Skeletal muscle satellite cell (primary cell): ENCODE results near the gene CSH2. TPM values are rescaled to one million over a fixed set of nuclear protein-coding genes. Genes with fewer than 3 reads are reported as not detected.

Source experiments
- H3K27me3 ChIP-seq: 2 replicates; pipeline ENCODE4 v1.7.0; 2013; ENCODE audit warnings: low read length; ENCODE audit not compliant: control insufficient read depth, insufficient read depth
- H3K36me3 ChIP-seq: 2 replicates; pipeline ENCODE4 v1.7.0; 2013; ENCODE audit warnings: mild to moderate bottlenecking, control low read depth, low read length; ENCODE audit not compliant: insufficient read depth
- H3K4me1 ChIP-seq: 2 replicates; pipeline ENCODE4 v1.7.0; 2013; ENCODE audit warnings: low read length; ENCODE audit not compliant: control insufficient read depth, insufficient read depth
- H3K4me2 ChIP-seq: 2 replicates; pipeline ENCODE4 v1.7.0; 2013; ENCODE audit warnings: mild to moderate bottlenecking, low read length
- H3K4me3 ChIP-seq: 2 replicates; pipeline ENCODE4 v1.7.0; 2013; ENCODE audit warnings: low read length
- H3K9ac ChIP-seq: 2 replicates; pipeline ENCODE4 v1.7.0; 2013; ENCODE audit warnings: mild to moderate bottlenecking, low read depth, low read length, moderate library complexity
- H3K9me3 ChIP-seq: replicated peaks from 2 replicates; pipeline ENCODE4 v1.7.0; 2013; ENCODE audit warnings: mild to moderate bottlenecking, control low read depth, low read length
- small RNA-seq: library from RNA; depleted of rRNA; stranded (forward); fragments of <200 nt; gene quantifications from one replicate; pipeline ENCODE3, GENCODE V24; 2012

The CSH2 gene

GRCh38 chr17:63830278-63830677, 43.2 kb downstream of the CSH2 start:
- Histone ChIP-seq H3K27me3 (no peaks in the 10 kb centered on the region), H3K4me1 (peaks cover 24% of the 10 kb centered on the region), H3K4me2 (no peak overlapping the region), H3K9me3 (no peaks in the 10 kb centered on the region), H3K4me3 (no peak overlapping the region), H3K9ac (no peak overlapping the region), H3K36me3 (peaks cover 70% of the 10 kb centered on the region)

- no peak overlapping the region for H3K9ac ChIP-seq
- H3K27me3 ChIP-seq: no peaks in the 10 kb centered on the region
- H3K4me2 ChIP-seq: peak overlapping the region; percentile 89
- H3K9me3 ChIP-seq: no peaks in the 10 kb centered on the region
- H3K36me3 ChIP-seq: peaks cover 73% of the 10 kb centered on the region
- H3K4me3 ChIP-seq: peak overlapping the region; percentile 89
- peaks cover 25% of the 10 kb centered on the region for H3K4me1 ChIP-seq
Observed at GRCh38 chr17:63828936-63829335, 44.5 kb downstream of the CSH2 start.

- Histone ChIP-seq H3K4me3 (peak overlapping the region; percentile 89), H3K9ac (peak overlapping the region; percentile 92), H3K27me3 (no peaks in the 10 kb centered on the region), H3K36me3 (peaks cover 70% of the 10 kb centered on the region), H3K9me3 (no peaks in the 10 kb centered on the region), H3K4me1 (peaks cover 25% of the 10 kb centered on the region), H3K4me2 (peak overlapping the region; percentile 89)
Observed at GRCh38 chr17:63827801-63828221, 45.7 kb downstream of the CSH2 start.

- Histone ChIP-seq H3K36me3 (peaks cover 70% of the 10 kb centered on the region), H3K9ac (peak within 1 kb of the TSS; percentile 92), H3K4me2 (peak within 1 kb of the TSS; percentile 89), H3K4me3 (peak within 1 kb of the TSS; percentile 89), H3K27me3 (no peaks in the 10 kb centered on the region), H3K4me1 (peaks cover 25% of the 10 kb centered on the region), H3K9me3 (no peaks in the 10 kb centered on the region)
Observed at GRCh38 chr17:63827002-63827800, 46.3 kb downstream of the CSH2 start, which contains the start of the genes FTSJ3 and PSMC5. Gene FTSJ3, minus strand, starts transcription at chr17:63827663. Its CDS starts 761 bp downstream, at chr17:63826902. Gene PSMC5, plus strand, starts transcription at chr17:63827431. Its CDS starts 60 bp downstream, at chr17:63827491.

- Histone ChIP-seq H3K4me2 (peak overlapping the region; percentile 89), H3K4me1 (peaks cover 25% of the 10 kb centered on the region), H3K27me3 (no peaks in the 10 kb centered on the region), H3K36me3 (peaks cover 70% of the 10 kb centered on the region), H3K9me3 (no peaks in the 10 kb centered on the region), H3K4me3 (peak overlapping the region; percentile 89), H3K9ac (peak overlapping the region; percentile 92)
Observed at GRCh38 chr17:63826468-63827001, 46.9 kb downstream of the CSH2 start.

GRCh38 chr17:63824362-63824761, 49.1 kb downstream of the CSH2 start:
- no peak overlapping the region for H3K4me3 ChIP-seq

GRCh38 chr17:63823659-63824331, 49.7 kb downstream of the CSH2 start:
- Histone ChIP-seq H3K27me3 (no peaks in the 10 kb centered on the region), H3K4me3 (no peak overlapping the region), H3K9ac (no peak overlapping the region), H3K4me1 (peaks cover 18% of the 10 kb centered on the region), H3K9me3 (no peaks in the 10 kb centered on the region), H3K36me3 (peaks cover 68% of the 10 kb centered on the region), H3K4me2 (no peak overlapping the region)

More at GRCh38 chr17:63824362-63824761, 49.1 kb downstream of the CSH2 start:
- Histone ChIP-seq H3K9ac (no peak overlapping the region), H3K36me3 (peaks cover 68% of the 10 kb centered on the region), H3K9me3 (no peaks in the 10 kb centered on the region), H3K4me1 (peaks cover 23% of the 10 kb centered on the region), H3K27me3 (no peaks in the 10 kb centered on the region), H3K4me2 (no peak overlapping the region)

- Histone ChIP-seq H3K4me2 (no peak overlapping the region), H3K4me3 (no peak overlapping the region), H3K4me1 (peaks cover 10% of the 10 kb centered on the region), H3K9ac (no peak overlapping the region), H3K36me3 (peaks cover 79% of the 10 kb centered on the region), H3K27me3 (no peaks in the 10 kb centered on the region), H3K9me3 (no peaks in the 10 kb centered on the region)
Observed at GRCh38 chr17:63822537-63822936, 50.9 kb downstream of the CSH2 start.

Small RNA genes within 50 kb of the gene (small RNA-seq; reads per million reads assigned to genes)
- not detected for gene AC040958.1
- gene AC127029.1: not detected
- not detected for gene GH1
